H9 (cell line): ENCODE results near the gene GCLC. TPM values are rescaled to one million over a fixed set of nuclear protein-coding genes. Genes with fewer than 3 reads are reported as not detected.

Experiments
- DNase-seq: peaks from one replicate; pipeline ENCODE4 v3.0.0-alpha.2; 2017
- H2AFZ ChIP-seq: one replicate; pipeline ENCODE4 v1.6.1; 2013; ENCODE audit warnings: mild to moderate bottlenecking, low read length, control low read depth, moderate library complexity
- H2AK5ac ChIP-seq: 2 replicates; pipeline ENCODE4 v1.6.1; 2013; ENCODE audit warnings: low read length, control low read depth, mixed read lengths; ENCODE audit not compliant: insufficient read length
- H2BK120ac ChIP-seq: one replicate; pipeline ENCODE4 v1.6.1; 2013; ENCODE audit warnings: low read depth, mild to moderate bottlenecking, low read length, control low read depth, inconsistent platforms; ENCODE audit not compliant: poor library complexity, severe bottlenecking
- H2BK12ac ChIP-seq: 2 replicates; pipeline ENCODE4 v1.6.1; 2013; ENCODE audit warnings: low read length, control low read depth, mixed read lengths, low read depth; ENCODE audit not compliant: insufficient read length
- H2BK15ac ChIP-seq: 2 replicates; pipeline ENCODE4 v1.6.1; 2013; ENCODE audit warnings: low read depth, low read length, control low read depth
- H2BK20ac ChIP-seq: one replicate; pipeline ENCODE4 v1.6.1; 2013; ENCODE audit warnings: low read depth, mild to moderate bottlenecking, low read length, control low read depth, inconsistent platforms; ENCODE audit not compliant: poor library complexity, severe bottlenecking
- H2BK5ac ChIP-seq: 2 replicates; pipeline ENCODE4 v1.6.1; 2013; ENCODE audit warnings: low read length, control low read depth, mixed read lengths; ENCODE audit not compliant: insufficient read length
- H3K14ac ChIP-seq: 2 replicates; pipeline ENCODE4 v1.6.1; 2013; ENCODE audit warnings: low read length, control low read depth; ENCODE audit not compliant: insufficient read depth
- H3K18ac ChIP-seq: 2 replicates; pipeline ENCODE4 v1.6.1; 2013; ENCODE audit warnings: low read depth, mild to moderate bottlenecking, mixed read lengths, low read length, control low read depth; ENCODE audit not compliant: insufficient read length
- H3K23ac ChIP-seq: 2 replicates; pipeline ENCODE4 v1.6.1; 2013; ENCODE audit warnings: low read length, control low read depth, mixed read lengths, low read depth; ENCODE audit not compliant: insufficient read length
- H3K23me2 ChIP-seq: 2 replicates; pipeline ENCODE4 v1.6.1; 2013; ENCODE audit warnings: low read depth, mild to moderate bottlenecking, mixed read lengths, low read length, control low read depth; ENCODE audit not compliant: insufficient read length, poor library complexity, severe bottlenecking
- H3K27ac ChIP-seq: 2 replicates; pipeline ENCODE4 v1.5.1; 2013; ENCODE audit warnings: low read length, control low read depth, mixed read lengths, low read depth; ENCODE audit not compliant: insufficient read length
- H3K27me3 ChIP-seq: 2 replicates; pipeline ENCODE4 v1.6.1; 2013; ENCODE audit warnings: low read length, control low read depth, inconsistent platforms; ENCODE audit not compliant: insufficient read depth
- H3K4ac ChIP-seq: 2 replicates; pipeline ENCODE4 v1.6.1; 2013; ENCODE audit warnings: low read depth, mild to moderate bottlenecking, control low read depth, inconsistent platforms, low read length, moderate library complexity
- H3K4me1 ChIP-seq: 2 replicates; pipeline ENCODE4 v1.6.1; 2013; ENCODE audit warnings: low read length, control low read depth, inconsistent platforms; ENCODE audit not compliant: insufficient read depth
- H3K4me2 ChIP-seq: 2 replicates; pipeline ENCODE4 v1.6.1; 2013; ENCODE audit warnings: low read length, control low read depth, mixed read lengths; ENCODE audit not compliant: insufficient read length, insufficient read depth
- H3K56ac ChIP-seq: 2 replicates; pipeline ENCODE4 v1.6.1; 2013; ENCODE audit warnings: low read depth, mild to moderate bottlenecking, mixed read lengths, low read length, control low read depth; ENCODE audit not compliant: insufficient read length
- H3K79me1 ChIP-seq: 2 replicates; pipeline ENCODE4 v1.6.1; 2013; ENCODE audit warnings: low read depth, mild to moderate bottlenecking, moderate library complexity, low read length, control low read depth, inconsistent platforms; ENCODE audit not compliant: insufficient read depth, poor library complexity, severe bottlenecking
- H3K79me2 ChIP-seq: 2 replicates; pipeline ENCODE4 v1.6.1; 2013; ENCODE audit warnings: low read length, control low read depth, inconsistent platforms; ENCODE audit not compliant: insufficient read depth
- H3K9ac ChIP-seq: 2 replicates; pipeline ENCODE4 v1.6.1; 2013; ENCODE audit warnings: low read length, control low read depth, mixed read lengths; ENCODE audit not compliant: insufficient read length; ENCODE audit errors: extremely low read depth
- H3K9me3 ChIP-seq: one replicate; pipeline ENCODE4 v1.6.1; 2013; ENCODE audit warnings: low read depth, low read length, inconsistent platforms; ENCODE audit not compliant: control insufficient read depth
- H3T11ph ChIP-seq: one replicate; pipeline ENCODE4 v1.6.1; 2013; ENCODE audit warnings: mild to moderate bottlenecking, low read length, control low read depth, inconsistent platforms
- H4K20me1 ChIP-seq: one replicate; pipeline ENCODE4 v1.6.1; 2013; ENCODE audit not compliant: control insufficient read depth, insufficient read length, insufficient read depth
- H4K5ac ChIP-seq: 2 replicates; pipeline ENCODE4 v1.6.1; 2013; ENCODE audit warnings: low read depth, mild to moderate bottlenecking, mixed read lengths, low read length, control low read depth; ENCODE audit not compliant: insufficient read length
- H4K8ac ChIP-seq: replicated peaks from 2 replicates; pipeline ENCODE4 v1.6.1; 2013; ENCODE audit warnings: low read length, control low read depth, mixed read lengths, low read depth; ENCODE audit not compliant: insufficient read length
- H4K91ac ChIP-seq: 2 replicates; pipeline ENCODE4 v1.6.1; 2013; ENCODE audit warnings: low read depth, mild to moderate bottlenecking, moderate library complexity, mixed read lengths, low read length, control low read depth; ENCODE audit not compliant: insufficient read length
- H3K27ac Mint-ChIP-seq, 3 experiments: 2 replicates in 2 of 3; 3 replicates in 1 of 3; pipeline ENCODE4 v1.8.0; 2020 to 2021; ENCODE audit warnings: mixed read lengths in 3 of 3, mild to moderate bottlenecking in 1 of 3, moderate library complexity in 1 of 3
- H3K27me3 Mint-ChIP-seq: 2 replicates; pipeline ENCODE4 v1.8.0; 2021; ENCODE audit warnings: low read depth, mild to moderate bottlenecking, moderate library complexity, mixed read lengths
- H3K36me3 Mint-ChIP-seq, 3 experiments: 2 replicates in 2 of 3; 3 replicates in 1 of 3; pipeline ENCODE4 v1.8.0; 2020 to 2021; ENCODE audit warnings: low read depth in 3 of 3, mixed read lengths in 3 of 3; ENCODE audit not compliant: insufficient read depth in 1 of 3
- H3K4me1 Mint-ChIP-seq, 2 experiments: 2 replicates each; pipeline ENCODE4 v1.8.0; 2020; ENCODE audit warnings: mixed read lengths in 2 of 2
- H3K4me3 Mint-ChIP-seq, 2 experiments: 2 replicates in 1 of 2; 3 replicates in 1 of 2; pipeline ENCODE4 v1.8.0; 2020 to 2021; ENCODE audit warnings: mild to moderate bottlenecking in 2 of 2, mixed read lengths in 2 of 2, moderate library complexity in 1 of 2
- H3K9me3 Mint-ChIP-seq, 2 experiments: 2 replicates in 1 of 2; 3 replicates in 1 of 2; pipeline ENCODE4 v1.8.0; 2020; ENCODE audit warnings: mild to moderate bottlenecking in 2 of 2, mixed read lengths in 2 of 2, moderate library complexity in 1 of 2
- WGBS: extraction: QIAGEN DNeasy Blood & Tissue Kit; methylation state at CpG from one replicate; pipeline ENCODE4 v1.1.7; 2013; ENCODE audit warnings: missing lambda C conversion rate, low lambda C conversion rate, mixed read lengths; ENCODE audit not compliant: insufficient read length; ENCODE audit errors: extremely low coverage; 5-methylcytosine and 5-hydroxymethylcytosine counted together
- total RNA-seq: library from RNA; stranded (reverse); gene quantifications from 2 replicates; pipeline ENCODE4 v1.2.1, GENCODE V29; 2021
- TF ChIP-seq, protein P1 (sequence below): fragments of 200-600 bp; sonication (generic); conservative IDR thresholded peaks from 3 replicates; pipeline ENCODE4 v1.8.0; 2021; ENCODE audit warnings: antibody characterized with exemption, mild to moderate bottlenecking

The GCLC gene
- total RNA-seq, 1 experiment from 2014 or later: 55.5 TPM

DNA sequence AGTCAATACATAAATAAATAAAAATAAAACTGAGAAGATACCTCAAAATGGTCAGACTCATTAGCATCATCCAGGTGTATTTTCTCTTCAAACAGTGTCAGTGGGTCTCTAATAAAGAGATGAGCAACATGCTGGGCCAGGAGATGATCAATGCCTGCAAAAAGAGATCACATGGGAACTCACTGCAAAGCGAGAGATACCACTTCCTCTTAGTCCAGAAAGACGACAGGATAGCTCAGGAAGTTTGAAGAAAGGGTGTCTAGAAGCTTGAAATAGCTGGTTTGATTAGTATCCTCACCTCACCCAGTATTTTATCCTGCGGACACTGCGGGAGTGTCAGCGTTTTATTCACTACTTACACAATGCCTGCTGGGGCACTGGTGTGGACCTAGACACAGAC lies 38.0 kb downstream of the GCLC start:
- H2AK5ac ChIP-seq: no peak overlapping the region
- H2BK15ac ChIP-seq: no peak overlapping the region
- H4K20me1 ChIP-seq: no peaks in the 10 kb centered on the region
- H3K79me1 ChIP-seq: no peaks in the 10 kb centered on the region
- no peak overlapping the region for H3K18ac ChIP-seq
- H3K9me3 ChIP-seq: no peaks in the 10 kb centered on the region
- no peak overlapping the region for H4K8ac ChIP-seq
- H2BK5ac ChIP-seq: no peak overlapping the region
- H2BK12ac ChIP-seq: no peak overlapping the region
- H3K27me3 ChIP-seq: no peaks in the 10 kb centered on the region
- no CpG with 5 or more reads among the region's 5 CpGs for WGBS
- no peak overlapping the region for H3K14ac ChIP-seq
- H2BK20ac ChIP-seq: no peak overlapping the region
- H3K4me3 Mint-ChIP-seq: no peak overlapping the region
- H3T11ph ChIP-seq: no peak overlapping the region
- H3K27ac ChIP-seq: no peak overlapping the region
- peaks cover 30 to 68% (median 65%) of the 10 kb centered on the region in 3 experiments; a peak in 6 of 7 replicates for H3K36me3 Mint-ChIP-seq
- H4K91ac ChIP-seq: no peak overlapping the region
- H3K4ac ChIP-seq: no peak overlapping the region
- H3K27me3 Mint-ChIP-seq: no peaks in the 10 kb centered on the region
- no peak overlapping the region for H3K9ac ChIP-seq
- TF ChIP-seq, protein P1, sequence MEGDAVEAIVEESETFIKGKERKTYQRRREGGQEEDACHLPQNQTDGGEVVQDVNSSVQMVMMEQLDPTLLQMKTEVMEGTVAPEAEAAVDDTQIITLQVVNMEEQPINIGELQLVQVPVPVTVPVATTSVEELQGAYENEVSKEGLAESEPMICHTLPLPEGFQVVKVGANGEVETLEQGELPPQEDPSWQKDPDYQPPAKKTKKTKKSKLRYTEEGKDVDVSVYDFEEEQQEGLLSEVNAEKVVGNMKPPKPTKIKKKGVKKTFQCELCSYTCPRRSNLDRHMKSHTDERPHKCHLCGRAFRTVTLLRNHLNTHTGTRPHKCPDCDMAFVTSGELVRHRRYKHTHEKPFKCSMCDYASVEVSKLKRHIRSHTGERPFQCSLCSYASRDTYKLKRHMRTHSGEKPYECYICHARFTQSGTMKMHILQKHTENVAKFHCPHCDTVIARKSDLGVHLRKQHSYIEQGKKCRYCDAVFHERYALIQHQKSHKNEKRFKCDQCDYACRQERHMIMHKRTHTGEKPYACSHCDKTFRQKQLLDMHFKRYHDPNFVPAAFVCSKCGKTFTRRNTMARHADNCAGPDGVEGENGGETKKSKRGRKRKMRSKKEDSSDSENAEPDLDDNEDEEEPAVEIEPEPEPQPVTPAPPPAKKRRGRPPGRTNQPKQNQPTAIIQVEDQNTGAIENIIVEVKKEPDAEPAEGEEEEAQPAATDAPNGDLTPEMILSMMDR: no peak
- H3K9me3 Mint-ChIP-seq: no peaks in the 10 kb centered on the region
- no peak overlapping the region for H2AFZ ChIP-seq
- H3K23ac ChIP-seq: no peak overlapping the region
- H3K27ac Mint-ChIP-seq: no peak overlapping the region
- H3K23me2 ChIP-seq: no peaks in the 10 kb centered on the region
- DNase-seq: no peak
- no peaks in the 10 kb centered on the region for H3K4me1 Mint-ChIP-seq
- H2BK120ac ChIP-seq: no peak overlapping the region
- peaks cover 2% of the 10 kb centered on the region; the same call in 1 of the 2 replicates for H3K79me2 ChIP-seq
- H3K4me1 ChIP-seq: no peaks in the 10 kb centered on the region
- H4K5ac ChIP-seq: no peak overlapping the region
- no peak overlapping the region for H3K56ac ChIP-seq
- H3K4me2 ChIP-seq: no peak overlapping the region
